Epithelial cell of esophagus (primary cell): ENCODE results near the gene PDGFC.

Experiments used
- DNase-seq: peaks from one replicate; pipeline ENCODE4 v3.0.0; 2010; ENCODE audit warnings: low read depth
- H3K4me3 ChIP-seq: 2 replicates; pipeline ENCODE4 v1.5.1; 2011; ENCODE audit warnings: mild to moderate bottlenecking, low read length, control low read depth
- TF ChIP-seq, protein P1 (sequence below): IDR thresholded peaks from 2 replicates; pipeline ENCODE4 v1.5.1; 2011; ENCODE audit warnings: low read depth, mild to moderate bottlenecking, low read length, control low read depth, inconsistent platforms; ENCODE audit not compliant: insufficient read depth; ENCODE audit errors: missing control alignments

The PDGFC gene

DNA sequence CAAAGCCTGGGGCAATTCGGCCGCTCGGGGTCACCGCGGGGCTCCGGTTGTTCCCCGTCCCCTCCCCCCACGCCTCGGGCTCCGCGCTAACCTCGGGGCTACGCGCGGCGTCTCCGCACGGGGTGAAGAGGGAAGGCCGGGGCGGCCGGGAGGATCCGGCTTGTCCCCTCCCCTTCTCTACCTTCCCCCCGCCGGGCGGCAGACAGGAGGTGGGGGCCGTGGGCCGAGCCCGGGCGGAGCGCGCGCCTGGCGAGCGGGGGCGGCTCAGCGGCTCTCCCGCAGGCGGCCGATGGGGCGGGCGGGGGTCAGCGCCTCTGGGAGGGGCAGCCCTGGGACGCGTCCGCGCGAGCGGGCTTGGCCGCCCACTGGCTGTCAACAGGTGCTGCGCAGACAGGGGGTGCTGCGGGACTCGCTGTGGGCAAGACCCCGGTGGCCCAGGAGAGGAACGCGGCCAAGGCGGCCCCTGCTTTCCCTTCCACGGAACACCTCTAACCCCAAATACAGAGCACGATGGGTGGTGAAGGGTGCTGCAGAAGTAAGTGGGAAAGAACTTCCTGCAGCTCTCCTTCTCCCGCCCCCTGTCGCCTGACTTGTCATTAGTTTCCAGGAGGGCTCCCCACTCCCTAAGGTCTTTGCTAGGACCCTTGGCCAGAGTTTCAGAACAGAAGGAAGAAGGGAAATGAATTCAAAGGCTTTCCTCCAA lies at the start of gene PDGFC:
Gene PDGFC, minus strand, starts transcription at position 124 of the 703 bp plus-strand sequence. CDS start 896 bp downstream, outside the sequence.
- TF ChIP-seq, protein P1, sequence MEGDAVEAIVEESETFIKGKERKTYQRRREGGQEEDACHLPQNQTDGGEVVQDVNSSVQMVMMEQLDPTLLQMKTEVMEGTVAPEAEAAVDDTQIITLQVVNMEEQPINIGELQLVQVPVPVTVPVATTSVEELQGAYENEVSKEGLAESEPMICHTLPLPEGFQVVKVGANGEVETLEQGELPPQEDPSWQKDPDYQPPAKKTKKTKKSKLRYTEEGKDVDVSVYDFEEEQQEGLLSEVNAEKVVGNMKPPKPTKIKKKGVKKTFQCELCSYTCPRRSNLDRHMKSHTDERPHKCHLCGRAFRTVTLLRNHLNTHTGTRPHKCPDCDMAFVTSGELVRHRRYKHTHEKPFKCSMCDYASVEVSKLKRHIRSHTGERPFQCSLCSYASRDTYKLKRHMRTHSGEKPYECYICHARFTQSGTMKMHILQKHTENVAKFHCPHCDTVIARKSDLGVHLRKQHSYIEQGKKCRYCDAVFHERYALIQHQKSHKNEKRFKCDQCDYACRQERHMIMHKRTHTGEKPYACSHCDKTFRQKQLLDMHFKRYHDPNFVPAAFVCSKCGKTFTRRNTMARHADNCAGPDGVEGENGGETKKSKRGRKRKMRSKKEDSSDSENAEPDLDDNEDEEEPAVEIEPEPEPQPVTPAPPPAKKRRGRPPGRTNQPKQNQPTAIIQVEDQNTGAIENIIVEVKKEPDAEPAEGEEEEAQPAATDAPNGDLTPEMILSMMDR = peak; percentile 37
- peak within 1 kb of the TSS; percentile 87 for H3K4me3 ChIP-seq
- peak; percentile 52 for DNase-seq

- H3K4me3 ChIP-seq = no peak overlapping the region
- TF ChIP-seq, protein P1 = no peak
- no peak for DNase-seq
Observed at GRCh38 chr4:157020882-157021281, 49.3 kb upstream of the PDGFC start.

DNA sequence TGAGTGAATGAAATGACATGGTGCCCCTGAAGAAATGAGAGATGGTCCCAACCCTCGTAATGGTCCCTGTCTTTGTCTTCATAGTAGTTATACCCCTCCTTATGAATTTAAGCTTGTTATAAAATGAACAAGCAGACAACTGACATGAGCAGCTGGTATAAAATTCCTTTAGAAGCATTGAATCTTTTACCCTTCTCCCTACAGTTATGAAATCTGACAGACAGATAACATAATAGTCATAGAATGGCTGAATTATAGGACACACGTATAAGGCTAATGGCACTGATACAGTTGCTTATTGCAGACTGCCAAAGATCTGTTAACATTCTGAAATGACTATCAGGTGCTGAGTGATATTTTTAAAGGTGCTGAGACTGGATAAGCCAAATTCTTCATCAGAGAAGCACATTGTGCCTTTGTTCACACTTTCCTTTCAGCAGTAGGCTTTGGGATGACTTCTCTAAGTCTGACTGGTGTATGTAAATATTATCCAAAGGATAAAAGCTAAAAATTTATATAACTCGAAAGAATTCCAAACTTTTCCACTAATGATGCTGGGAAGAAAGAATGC lies 47.4 kb upstream of the PDGFC start:
- no peak overlapping the region for H3K4me3 ChIP-seq
- TF ChIP-seq, protein P1 = no peak
- no peak for DNase-seq

DNA sequence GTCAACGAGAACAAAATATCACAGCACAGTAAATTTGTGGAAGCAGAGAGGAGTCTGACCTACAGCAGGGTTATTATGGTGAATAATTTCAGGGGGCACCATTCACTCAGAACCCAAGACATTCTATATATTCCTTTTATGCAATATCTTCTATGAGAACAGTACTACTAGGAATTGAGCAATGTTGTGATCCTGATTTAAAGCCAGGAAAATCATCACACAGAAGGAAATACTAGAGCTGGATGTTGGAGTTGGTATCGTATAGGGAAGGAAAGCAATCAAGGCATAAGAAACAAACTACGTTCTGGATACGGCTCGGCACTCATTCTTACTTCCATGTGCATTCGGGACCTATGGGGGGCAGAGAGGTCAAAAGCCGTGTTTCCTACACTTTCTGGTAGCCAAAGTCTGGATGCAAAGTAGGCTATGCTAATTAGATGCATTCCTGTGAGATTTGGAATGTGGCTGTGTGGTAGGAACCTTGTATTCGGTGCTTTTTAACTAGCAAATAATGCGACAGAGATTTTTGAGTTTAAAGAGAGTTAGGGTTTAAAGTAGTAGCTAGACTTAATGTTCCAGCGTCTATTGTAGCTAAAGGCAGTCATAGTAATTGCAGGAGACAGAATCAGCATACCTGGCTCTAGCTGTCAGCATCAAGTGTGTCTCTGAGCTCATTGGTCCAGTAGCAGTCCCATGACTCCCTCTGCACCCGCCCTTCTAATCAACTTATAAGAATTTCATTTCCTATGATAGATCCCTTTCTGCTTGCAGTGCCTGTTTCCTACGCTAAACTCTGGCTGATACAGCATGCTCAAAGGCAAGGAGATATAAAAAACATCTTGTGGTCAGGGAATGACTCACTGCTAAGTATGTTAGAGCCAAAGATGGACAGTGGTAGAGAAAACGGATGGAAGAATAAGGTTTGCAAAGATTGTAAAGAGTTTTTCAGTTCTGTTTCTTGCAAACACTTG lies 43.3 kb upstream of the PDGFC start:
- TF ChIP-seq, protein P1 = no peak
- DNase-seq = peak; percentile 53
- H3K4me3 ChIP-seq = no peak overlapping the region

DNA sequence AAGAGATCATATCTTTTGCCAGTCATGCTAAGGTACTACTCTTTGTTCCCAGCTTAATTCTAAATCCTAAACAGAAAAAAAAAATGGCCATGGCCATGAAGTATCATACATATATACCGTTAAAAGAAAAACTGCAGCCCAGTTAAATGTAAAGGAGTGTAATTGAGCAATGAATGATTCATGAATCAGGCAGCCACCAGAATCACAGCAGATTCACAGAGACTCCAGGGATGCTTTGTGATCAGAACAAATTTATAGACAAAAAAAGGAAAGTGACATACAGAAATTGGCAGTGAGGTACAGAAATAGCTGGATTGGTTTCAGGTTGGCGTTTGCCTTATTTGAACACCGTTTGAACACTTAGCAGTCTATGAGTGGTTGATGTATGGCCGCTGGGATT lies 42.1 kb upstream of the PDGFC start:
- H3K4me3 ChIP-seq = no peak overlapping the region
- DNase-seq = peak; percentile 34
- TF ChIP-seq, protein P1 = no peak

DNA sequence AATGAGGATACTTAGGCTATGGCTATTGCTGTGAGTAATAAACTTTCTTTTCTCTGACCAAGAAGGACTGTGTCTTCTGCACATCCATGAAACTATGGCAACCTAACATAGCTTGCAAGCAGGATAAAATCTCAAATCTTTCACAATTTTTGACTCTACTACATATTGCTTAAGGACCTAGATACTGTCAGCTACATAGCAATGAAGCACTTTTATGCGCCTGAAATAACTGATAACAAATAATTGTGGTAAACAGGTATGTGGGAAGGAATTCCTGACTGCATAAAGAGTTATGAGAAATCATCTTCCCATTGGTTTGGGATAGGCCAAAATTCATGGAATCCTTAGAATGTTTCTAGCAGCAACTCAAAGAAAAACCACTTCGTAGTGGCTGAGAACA lies 41.2 kb upstream of the PDGFC start:
- no peak for DNase-seq
- H3K4me3 ChIP-seq = no peak overlapping the region
- TF ChIP-seq, protein P1 = no peak
